GOT3 (cell line): Measurements from ENCODE around the gene VAV2.

Experiments
- DNase-seq: peaks from one replicate; lab custom pipeline; 2025; ENCODE audit warnings: mixed read lengths; lab: John Stamatoyannopoulos, UW

VAV2 gene

GRCh38 chr9:133952598-133953550, 39.2 kb downstream of the VAV2 start:
- DNase-seq = no peak

- no peak for DNase-seq
These were observed 40.9 kb downstream of the VAV2 start for GRCh38 chr9:133951265-133951664.

GRCh38 chr9:133950629-133951111, 41.5 kb downstream of the VAV2 start:
- no peak for DNase-seq

GRCh38 chr9:133950192-133950591, 41.9 kb downstream of the VAV2 start:
- DNase-seq = no peak

GRCh38 chr9:133949486-133950061, 42.5 kb downstream of the VAV2 start:
- DNase-seq = no peak

GRCh38 chr9:133948561-133949485, 43.3 kb downstream of the VAV2 start:
- no peak for DNase-seq

GRCh38 chr9:133948131-133948530, 44.0 kb downstream of the VAV2 start:
- DNase-seq = no peak

GRCh38 chr9:133946840-133947486, 45.2 kb downstream of the VAV2 start:
- no peak for DNase-seq

GRCh38 chr9:133945977-133946753, 46.0 kb downstream of the VAV2 start:
- no peak for DNase-seq

- DNase-seq = no peak
These were observed 46.7 kb downstream of the VAV2 start for GRCh38 chr9:133945314-133945975.

- no peak for DNase-seq
These were observed 47.4 kb downstream of the VAV2 start for GRCh38 chr9:133944746-133945135.

- DNase-seq = no peak
These were observed 48.1 kb downstream of the VAV2 start for GRCh38 chr9:133943781-133944745.

GRCh38 chr9:133943036-133943780, 48.9 kb downstream of the VAV2 start:
- no peak for DNase-seq

- no peak for DNase-seq
These were observed 49.7 kb downstream of the VAV2 start for GRCh38 chr9:133942206-133942975.

- DNase-seq = no peak
These were observed 52.3 kb downstream of the VAV2 start for GRCh38 chr9:133939845-133940244.

- no peak for DNase-seq
These were observed 52.8 kb downstream of the VAV2 start for GRCh38 chr9:133939171-133939785.

GRCh38 chr9:133938753-133939152, 53.4 kb downstream of the VAV2 start:
- DNase-seq = no peak
